ENCODE data around the gene GLRX5. TPM values are rescaled to one million over a fixed set of nuclear protein-coding genes. Genes with fewer than 3 reads are reported as not detected.

Gene GLRX5
- total RNA-seq, 2 experiments from 2014 or later: 30.4 to 34.5 TPM

DNA sequence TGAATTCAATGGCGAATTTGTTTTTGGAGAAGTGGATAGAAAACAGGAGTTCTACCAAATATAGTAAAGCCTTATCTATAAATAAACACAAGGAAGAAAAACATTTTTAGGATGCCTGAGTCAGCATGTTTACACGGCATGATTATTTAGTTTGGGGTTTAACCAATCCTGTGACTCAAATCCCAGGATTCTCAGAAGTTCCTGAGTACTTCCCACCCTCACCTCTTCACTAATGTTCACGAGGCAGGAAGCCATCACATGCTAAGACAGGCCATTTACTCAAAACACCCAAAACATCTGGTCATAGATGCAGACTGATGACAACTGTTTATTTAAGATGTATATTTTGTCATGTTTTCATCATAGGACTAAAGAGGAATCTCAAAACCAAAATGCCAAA, 3.4 kb upstream of the GLRX5 start:
- H3K9me3 Mint-ChIP-seq: no peaks in the 10 kb centered on the region
- no peaks in the 10 kb centered on the region for H3K27me3 Mint-ChIP-seq
- no peak for DNase-seq
- CTCF ChIA-PET: interaction anchor here (0.9 to 2.2 kb wide), 6 partner anchors 11 to 89 kb away, joined by 3 to 11 read pairs (median 4); no protein-coding TSS in a partner anchor
- peak overlapping the region; percentile 85 for H3K27ac Mint-ChIP-seq
- POLR2A ChIA-PET: interaction anchor here (1.4 to 7.5 kb wide), 4 partner anchors 10 to 68 kb away, joined by 4 to 199 read pairs (median 52); partner anchors contain the start of gene SYNE3
- no peak overlapping the region for H3K4me3 Mint-ChIP-seq
- peaks cover 63% of the 10 kb centered on the region for H3K4me1 Mint-ChIP-seq
- peaks cover 22% of the 10 kb centered on the region for H3K36me3 Mint-ChIP-seq (ENCODE audit: low read depth)

DNA sequence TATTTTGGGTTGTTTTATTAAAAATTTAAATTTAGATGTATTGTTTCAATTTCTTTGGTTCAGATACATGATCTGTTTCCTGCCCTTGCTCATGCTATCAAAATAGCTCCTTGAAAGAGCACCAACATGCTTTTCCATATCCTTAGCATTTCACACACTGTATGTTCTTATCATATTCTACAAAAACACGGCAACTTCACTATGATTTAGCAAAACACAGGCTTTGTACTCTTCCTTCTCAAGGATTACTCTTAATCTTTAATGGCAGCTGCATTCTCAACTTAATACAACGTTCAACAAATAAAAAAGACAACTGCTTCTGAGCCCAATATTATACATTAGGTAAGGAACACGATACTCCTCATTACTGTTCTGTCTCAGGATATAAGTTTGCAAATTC, 2.9 kb upstream of the GLRX5 start:
- Mint-ChIP-seq H3K27me3 (no peaks in the 10 kb centered on the region), H3K36me3 (ENCODE audit: low read depth) (peaks cover 22% of the 10 kb centered on the region), H3K9me3 (no peaks in the 10 kb centered on the region), H3K4me3 (peak overlapping the region; percentile 92), H3K4me1 (peaks cover 64% of the 10 kb centered on the region), H3K27ac (peak overlapping the region; percentile 85)
- POLR2A ChIA-PET: interaction anchor here (1.5 to 7.5 kb wide), 3 partner anchors 10 to 68 kb away, joined by 4 to 199 read pairs (median 99); partner anchors contain the start of gene SYNE3
- CTCF ChIA-PET: interaction anchor here (0.9 to 3.0 kb wide), 5 partner anchors 12 to 79 kb away, joined by 3 to 14 read pairs (median 4); no protein-coding TSS in a partner anchor
- DNase-seq: no peak

DNA sequence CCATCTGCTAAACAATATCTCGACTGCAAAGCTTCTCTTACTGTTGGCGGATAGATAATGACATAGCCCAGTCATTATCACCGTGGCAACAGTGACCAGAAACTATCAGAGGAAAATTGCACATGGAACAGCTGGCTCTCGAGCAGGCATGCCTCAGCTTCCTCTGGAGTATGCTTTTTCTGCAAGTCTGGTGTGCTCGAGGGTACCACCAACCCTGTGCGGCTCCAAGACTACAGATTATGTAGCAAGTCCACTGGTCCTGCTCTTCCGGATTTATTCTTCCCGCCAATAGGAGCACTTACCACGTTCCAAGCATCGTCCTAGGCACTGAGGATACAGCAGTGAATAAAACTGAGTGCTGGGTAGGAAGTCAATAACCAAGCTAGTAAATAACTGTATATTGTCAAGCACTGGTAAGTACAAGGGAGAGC, 1.4 kb upstream of the GLRX5 start:
- DNase-seq: no peak
- H3K27ac Mint-ChIP-seq: peak overlapping the region; percentile 85
- no peaks in the 10 kb centered on the region for H3K27me3 Mint-ChIP-seq
- ChIA-PET POLR2A (interaction anchor here (0.6 to 7.5 kb wide), 12 partner anchors 11 to 376 kb away, joined by 3 to 199 read pairs (median 4); partner anchors contain the start of genes DICER1 and SYNE3), CTCF (interaction anchor here (0.7 to 3.0 kb wide), 7 partner anchors 10 to 305 kb away, joined by 3 to 16 read pairs (median 8); partner anchors contain the start of gene SYNE3)
- peaks cover 22% of the 10 kb centered on the region for H3K36me3 Mint-ChIP-seq (ENCODE audit: low read depth)
- H3K4me3 Mint-ChIP-seq: peak overlapping the region; percentile 92
- no peaks in the 10 kb centered on the region for H3K9me3 Mint-ChIP-seq
- H3K4me1 Mint-ChIP-seq: peaks cover 67% of the 10 kb centered on the region

DNA sequence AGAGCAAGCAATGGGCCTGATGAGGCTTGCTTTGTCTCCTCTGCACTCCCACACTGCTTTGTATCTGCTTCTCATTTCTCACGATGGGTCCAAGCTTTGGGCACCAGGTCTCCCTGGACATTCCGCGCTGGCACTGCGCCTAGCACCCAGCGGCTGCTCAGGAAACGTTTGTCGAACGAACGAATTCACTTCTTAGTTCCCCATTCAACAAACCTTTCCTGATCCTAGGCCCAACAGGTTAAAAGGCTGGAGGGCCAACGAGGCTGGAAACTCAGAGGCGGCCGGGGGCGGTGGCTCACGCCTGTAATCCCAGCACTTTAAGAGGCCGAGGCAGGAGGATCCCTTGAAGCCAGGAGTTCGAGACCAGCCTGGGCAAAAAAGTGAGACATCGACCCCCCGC, 1.0 kb upstream of the GLRX5 start:
- no peaks in the 10 kb centered on the region for H3K9me3 Mint-ChIP-seq
- no peaks in the 10 kb centered on the region for H3K27me3 Mint-ChIP-seq
- H3K4me1 Mint-ChIP-seq: peaks cover 70% of the 10 kb centered on the region
- H3K36me3 Mint-ChIP-seq (ENCODE audit: low read depth): peaks cover 22% of the 10 kb centered on the region
- CTCF ChIA-PET: interaction anchor here (0.7 to 3.0 kb wide), 9 partner anchors 10 to 305 kb away, joined by 3 to 16 read pairs (median 6); partner anchors contain the start of gene SYNE3
- POLR2A ChIA-PET: interaction anchor here (0.6 to 7.5 kb wide), 14 partner anchors 12 to 376 kb away, joined by 3 to 199 read pairs (median 4); partner anchors contain the start of genes DICER1 and SYNE3
- peak overlapping the region; percentile 85 for H3K27ac Mint-ChIP-seq
- no peak for DNase-seq
- peak overlapping the region; percentile 92 for H3K4me3 Mint-ChIP-seq

DNA sequence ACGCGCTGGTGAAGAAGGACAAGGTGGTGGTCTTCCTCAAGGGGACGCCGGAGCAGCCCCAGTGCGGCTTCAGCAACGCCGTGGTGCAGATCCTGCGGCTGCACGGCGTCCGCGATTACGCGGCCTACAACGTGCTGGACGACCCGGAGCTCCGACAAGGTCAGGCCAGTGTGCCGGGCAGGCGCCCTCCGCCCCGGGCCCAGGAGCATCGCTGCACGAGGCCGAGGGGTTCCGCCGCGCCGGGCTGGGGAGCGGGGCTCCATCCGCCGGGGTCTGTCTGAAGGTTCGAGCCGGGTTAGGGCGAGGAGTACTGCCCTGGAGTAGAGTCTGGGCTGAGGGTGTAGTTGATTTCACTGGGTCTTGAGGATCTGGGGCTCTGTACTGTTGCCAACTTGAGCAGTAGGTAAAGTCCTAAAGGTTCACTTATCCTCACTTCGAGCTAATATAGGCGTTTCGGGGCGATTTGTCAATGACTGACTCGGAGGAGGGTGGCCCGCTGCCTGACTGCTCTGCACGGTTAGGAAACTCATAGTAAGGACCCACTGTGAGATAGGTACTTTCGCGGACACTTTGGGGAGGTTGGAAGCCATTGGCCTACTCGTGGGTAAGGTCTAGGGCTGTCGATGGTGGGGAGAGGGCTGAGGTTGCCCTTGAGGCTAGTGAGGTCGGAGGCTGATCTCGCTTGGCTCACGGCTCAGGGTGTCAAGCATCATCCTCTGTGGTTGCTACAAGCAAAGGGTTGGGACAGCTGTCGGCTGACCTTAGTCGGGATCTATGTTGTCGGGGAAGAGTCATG, 574 bp downstream of the GLRX5 start:
- DNase-seq: peak; percentile 35
- Mint-ChIP-seq H3K36me3 (ENCODE audit: low read depth) (peaks cover 17% of the 10 kb centered on the region), H3K27ac (peak overlapping the region; percentile 80), H3K9me3 (no peaks in the 10 kb centered on the region), H3K4me1 (peaks cover 57% of the 10 kb centered on the region), H3K4me3 (peak overlapping the region; percentile 92), H3K27me3 (no peaks in the 10 kb centered on the region)
- CTCF ChIA-PET: interaction anchor here (1.4 to 2.7 kb wide), 3 partner anchors 12 to 93 kb away, joined by 3 to 16 read pairs (median 12); no protein-coding TSS in a partner anchor
- POLR2A ChIA-PET: interaction anchor here (0.8 to 7.5 kb wide), 12 partner anchors 9 to 97 kb away, joined by 3 to 199 read pairs (median 4); partner anchors contain the start of gene SYNE3

DNA sequence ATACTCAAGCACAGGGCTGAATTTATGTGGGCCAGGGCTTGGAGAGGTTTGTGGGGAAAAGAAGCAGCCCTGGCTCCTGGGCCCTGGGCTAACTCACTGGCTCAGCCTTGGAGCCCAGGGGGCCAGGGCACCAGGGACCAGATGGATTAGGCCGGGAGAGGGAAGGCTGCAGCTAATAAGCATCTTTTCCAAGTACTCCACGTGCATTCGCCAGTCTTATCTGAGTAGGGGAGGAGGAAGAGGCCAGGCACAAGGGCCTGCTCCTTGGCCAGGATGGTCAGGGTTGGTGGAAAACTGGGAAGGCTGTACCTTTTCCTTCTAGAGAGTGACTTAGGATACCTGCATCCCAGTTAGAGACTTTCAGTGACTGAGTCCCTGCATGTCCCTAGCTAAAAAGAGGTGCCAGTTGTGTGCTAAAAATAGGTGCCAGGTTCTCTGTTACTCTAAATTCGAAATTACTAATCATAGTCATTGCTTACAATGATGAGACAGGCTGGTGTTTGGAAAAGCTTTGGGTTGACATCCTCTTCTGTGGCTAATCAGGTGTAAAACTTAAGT, 1.3 kb downstream of the GLRX5 start:
- Mint-ChIP-seq H3K27me3 (no peaks in the 10 kb centered on the region), H3K4me1 (peaks cover 51% of the 10 kb centered on the region), H3K4me3 (peak overlapping the region; percentile 92), H3K27ac (peak overlapping the region; percentile 80), H3K9me3 (no peaks in the 10 kb centered on the region), H3K36me3 (ENCODE audit: low read depth) (peaks cover 16% of the 10 kb centered on the region)
- POLR2A ChIA-PET: interaction anchor here (0.8 to 7.5 kb wide), 8 partner anchors 9 to 94 kb away, joined by 3 to 199 read pairs (median 4); partner anchors contain the start of gene SYNE3
- no peak for DNase-seq
- CTCF ChIA-PET: interaction anchor here (0.8 to 2.7 kb wide), 6 partner anchors 9 to 110 kb away, joined by 3 to 12 read pairs (median 4); partner anchors contain the start of gene SYNE3

DNA sequence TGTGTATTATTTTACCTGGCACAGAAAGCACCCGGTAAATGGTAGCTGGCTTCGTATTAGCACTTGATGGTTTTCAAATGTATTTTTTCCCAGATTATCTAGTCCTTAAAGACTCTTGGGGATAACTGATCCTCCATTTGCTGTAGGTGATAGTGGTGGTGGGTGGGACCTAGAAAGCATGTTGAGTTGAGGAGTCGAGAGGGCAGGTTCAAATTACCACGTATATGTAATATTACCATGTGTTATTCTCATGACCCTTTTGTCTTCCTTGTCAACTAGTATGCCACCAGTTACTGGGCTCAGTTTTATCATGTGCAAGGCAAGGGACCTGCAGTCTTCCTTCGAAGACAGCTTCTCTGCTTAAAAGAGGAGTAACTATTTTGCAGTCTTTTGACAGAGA, 1.8 kb downstream of the GLRX5 start:
- ChIA-PET CTCF (interaction anchor here (0.8 to 2.7 kb wide), 7 partner anchors 10 to 111 kb away, joined by 3 to 12 read pairs (median 4); partner anchors contain the start of gene SYNE3), POLR2A (interaction anchor here (1.2 to 7.5 kb wide), 6 partner anchors 8 to 95 kb away, joined by 3 to 199 read pairs (median 5); partner anchors contain the start of gene SYNE3)
- DNase-seq: no peak
- Mint-ChIP-seq H3K27ac (no peak overlapping the region), H3K27me3 (no peaks in the 10 kb centered on the region), H3K9me3 (no peaks in the 10 kb centered on the region), H3K4me3 (peak overlapping the region; percentile 92), H3K4me1 (peaks cover 45% of the 10 kb centered on the region), H3K36me3 (ENCODE audit: low read depth) (peaks cover 16% of the 10 kb centered on the region)

DNA sequence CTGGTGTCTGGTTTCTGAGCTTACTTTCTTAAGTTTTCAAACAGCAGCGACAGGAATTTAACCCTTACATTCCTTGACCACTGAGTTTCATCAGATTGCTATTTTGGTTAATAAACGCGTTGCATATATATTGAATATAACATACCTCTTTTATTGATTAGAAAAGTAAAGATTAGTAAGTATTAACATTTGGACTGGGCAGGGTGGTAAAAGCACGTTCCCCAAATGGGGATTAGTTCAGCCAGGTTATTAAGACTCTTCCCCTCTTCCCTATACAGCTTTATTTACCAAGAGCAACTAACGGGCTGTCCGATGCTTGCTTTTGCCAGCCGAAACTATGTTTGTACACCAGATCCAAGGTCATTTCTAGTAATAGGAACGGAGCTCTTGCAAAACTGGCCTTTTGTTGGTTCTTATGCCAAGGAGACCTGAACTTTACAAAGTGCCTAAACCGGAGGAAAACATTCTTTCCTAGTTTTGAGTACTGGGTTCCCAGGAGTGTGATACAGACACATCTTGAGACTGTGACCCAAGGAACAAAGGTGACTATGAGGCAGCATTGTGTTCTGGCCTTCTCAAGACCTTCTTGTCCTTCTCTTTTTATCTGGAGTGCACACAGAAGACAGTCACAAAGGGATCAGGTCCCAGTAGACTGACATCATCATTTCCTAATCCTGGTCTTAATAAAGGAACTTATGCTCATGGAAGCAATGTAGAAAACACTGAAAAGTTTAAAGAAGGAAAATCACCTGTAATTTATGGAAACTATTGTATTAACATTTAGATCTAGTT, 2.6 kb downstream of the GLRX5 start:
- POLR2A ChIA-PET: interaction anchor here (1.3 to 7.5 kb wide), 4 partner anchors 16 to 95 kb away, joined by 4 to 199 read pairs (median 52); partner anchors contain the start of gene SYNE3
- H3K36me3 Mint-ChIP-seq (ENCODE audit: low read depth): peaks cover 11% of the 10 kb centered on the region
- CTCF ChIA-PET: interaction anchor here (1.1 to 2.7 kb wide), 6 partner anchors 11 to 112 kb away, joined by 3 to 12 read pairs (median 4); partner anchors contain the start of gene SYNE3
- no peaks in the 10 kb centered on the region for H3K9me3 Mint-ChIP-seq
- peaks cover 38% of the 10 kb centered on the region for H3K4me1 Mint-ChIP-seq
- H3K27ac Mint-ChIP-seq: no peak overlapping the region
- H3K4me3 Mint-ChIP-seq: no peak overlapping the region
- no peak for DNase-seq
- no peaks in the 10 kb centered on the region for H3K27me3 Mint-ChIP-seq

DNA sequence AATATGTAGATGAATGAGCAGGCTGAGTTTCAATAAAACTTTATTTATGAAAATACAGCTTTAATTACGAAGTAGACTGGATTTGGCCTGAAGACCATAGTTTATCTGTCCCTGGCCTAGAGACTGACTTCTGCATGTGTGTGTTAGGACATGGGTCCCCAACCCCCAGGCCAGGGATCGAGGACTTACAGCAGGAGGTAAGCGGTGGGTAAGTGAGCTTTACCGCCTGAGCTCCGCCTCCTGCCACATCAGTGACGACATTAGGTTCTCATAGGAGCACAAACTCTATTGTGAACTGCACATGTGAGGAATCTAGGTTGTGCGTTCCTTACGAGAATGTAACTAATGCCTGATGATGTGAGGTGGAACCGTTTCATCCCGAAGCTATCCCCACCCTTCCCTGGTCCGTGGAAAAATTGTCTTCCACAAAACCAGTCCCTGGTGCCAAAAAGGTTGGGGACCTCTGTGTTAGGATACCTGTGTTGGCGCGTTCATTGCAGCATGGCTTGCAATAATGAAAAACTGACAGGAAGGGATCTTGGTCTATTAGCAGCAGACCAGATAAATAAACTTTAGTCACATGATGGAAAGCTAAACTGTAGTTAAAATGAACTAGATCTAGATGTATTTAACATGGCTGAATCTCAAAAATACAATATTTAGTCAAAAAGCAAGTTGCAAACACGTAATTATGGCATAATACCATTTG, 4.1 kb downstream of the GLRX5 start:
- Mint-ChIP-seq H3K9me3 (no peaks in the 10 kb centered on the region), H3K27ac (no peak overlapping the region), H3K27me3 (no peaks in the 10 kb centered on the region), H3K36me3 (ENCODE audit: low read depth) (peaks cover 6% of the 10 kb centered on the region), H3K4me3 (no peak overlapping the region), H3K4me1 (peaks cover 29% of the 10 kb centered on the region)
- no peak for DNase-seq
- ChIA-PET CTCF (interaction anchor here (1.3 to 2.1 kb wide), 2 partner anchors 12 to 112 kb away, joined by 4 to 6 read pairs; no protein-coding TSS in a partner anchor), POLR2A (interaction anchor here (0.8 to 7.5 kb wide), 2 partner anchors 17 to 21 kb away, joined by 3 to 199 read pairs; no protein-coding TSS in a partner anchor)

DNA sequence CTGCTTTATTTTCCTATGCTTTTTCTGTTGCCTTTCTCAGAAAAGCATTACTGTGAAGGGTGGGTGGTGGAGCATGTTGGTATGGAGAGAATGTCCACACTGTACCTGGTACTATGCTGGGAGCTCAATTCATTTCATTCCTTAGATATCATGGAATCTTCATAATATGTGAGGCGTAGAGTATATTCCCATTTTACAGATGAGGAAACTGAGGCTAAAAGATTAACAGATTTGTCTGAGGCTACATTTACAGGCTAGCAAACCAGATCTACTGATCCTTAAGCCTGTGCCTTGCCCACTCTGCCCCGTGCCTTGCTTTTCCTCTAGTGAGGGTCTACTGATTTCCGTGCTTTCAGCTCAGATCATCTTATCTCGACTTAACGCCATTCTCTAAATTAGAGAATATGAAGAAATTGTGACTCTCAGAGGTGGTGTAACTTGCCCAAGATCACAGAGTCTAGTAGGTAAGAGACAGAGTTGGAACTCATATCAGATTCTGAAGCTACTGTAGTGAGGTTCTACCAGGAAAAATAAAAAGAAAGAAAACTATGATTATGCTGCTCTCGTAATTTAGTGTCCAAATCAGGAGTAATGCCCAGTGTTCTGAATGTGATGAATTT, 5.5 kb downstream of the GLRX5 start:
- H3K9me3 Mint-ChIP-seq: no peaks in the 10 kb centered on the region
- ChIA-PET CTCF (interaction anchor here (1.3 to 2.1 kb wide), 3 partner anchors 13 to 113 kb away, joined by 3 to 8 read pairs (median 6); no protein-coding TSS in a partner anchor), POLR2A (no interaction called here)
- peaks cover 13% of the 10 kb centered on the region for H3K36me3 Mint-ChIP-seq (ENCODE audit: low read depth)
- H3K27ac Mint-ChIP-seq: no peak overlapping the region
- H3K4me3 Mint-ChIP-seq: no peak overlapping the region
- H3K4me1 Mint-ChIP-seq: peaks cover 29% of the 10 kb centered on the region
- DNase-seq: no peak
- no peaks in the 10 kb centered on the region for H3K27me3 Mint-ChIP-seq

DNA sequence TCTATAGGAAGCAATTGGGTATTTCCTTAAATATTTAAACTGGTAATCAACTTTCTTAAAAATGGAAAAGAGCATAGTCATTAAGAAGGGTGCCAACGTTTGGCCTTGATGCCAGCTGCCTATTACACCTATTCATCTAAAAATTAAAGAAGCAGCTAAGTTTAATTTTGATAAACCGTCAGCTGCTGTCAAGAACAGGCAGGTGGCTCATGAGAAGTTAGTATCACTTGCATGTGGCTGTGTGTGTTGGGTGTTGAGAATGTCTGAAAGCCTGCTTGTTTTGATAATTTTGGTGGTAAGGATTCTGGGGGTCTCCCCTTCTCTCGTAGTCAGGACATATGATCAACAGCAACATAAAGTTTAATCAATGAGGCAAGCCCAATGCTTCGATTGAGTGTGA, 6.5 kb downstream of the GLRX5 start:
- Mint-ChIP-seq H3K9me3 (no peaks in the 10 kb centered on the region), H3K4me1 (peaks cover 25% of the 10 kb centered on the region), H3K27me3 (no peaks in the 10 kb centered on the region), H3K36me3 (ENCODE audit: low read depth) (peaks cover 12% of the 10 kb centered on the region), H3K4me3 (no peak overlapping the region), H3K27ac (no peak overlapping the region)
- ChIA-PET CTCF (interaction anchor here (1.4 kb wide), 1 partner anchor 89 kb away, joined by 3 read pairs; no protein-coding TSS in a partner anchor), POLR2A (no interaction called here)
- no peak for DNase-seq

All from activated CD4-positive, alpha-beta memory T cell treated with anti-CD3 and anti-CD28 coated beads, Interleukin-2, amount 10 ng/mL, durations not matched to agents 7 days and 5 days (primary cell).